K562 (cell line): Measurements from ENCODE around the gene BCR. TPM values are rescaled to one million over a fixed set of nuclear protein-coding genes. Genes with fewer than 3 reads are reported as not detected.

Experiments used
- ATAC-seq: fragments of 200-7000 bp; cut with Tn5 transposase; 3 replicates; pipeline ENCODE4 v1.9.1; 2020; ENCODE audit warnings: moderate library complexity
- BruUV-seq: library from RNA; stranded (reverse); fragments of 400-500 nt; replicated peaks from 2 replicates; lab custom pipeline; 2021; lab: Mats Ljungman, UMichigan
- CTCF ChIA-PET: fragments of 300-600 bp; formaldehyde crosslinking; extraction: SDS; loops from one replicate; lab custom pipeline; 2021; ENCODE audit warnings: low intra/inter-chr PET ratio; lab: Yijun Ruan, JAX
- POLR2A ChIA-PET: fragments of 300-600, 350-650 bp; sonication (Branson Sonifier 250); formaldehyde crosslinking; extraction: SDS; loops from one replicate; lab custom pipeline; 2021; ENCODE audit warnings: antibody characterized with exemption, inconsistent platforms; lab: Yijun Ruan, JAX
- DNase-seq, 4 experiments: peaks; one replicate each; pipeline versions ENCODE4 v3.0.0 to v3.0.0-alpha.2; 2011 to 2018; ENCODE audit warnings: low spot score in 3 of 4, mixed read lengths in 3 of 4; ENCODE audit errors: extremely low read depth in 1 of 4
- FAIRE-seq: peaks from 2 replicates; lab custom pipeline; 2011; peaks lifted over from hg19 to GRCh38; lab: Jason Lieb, UNC
- H2AFZ ChIP-seq: 2 replicates; pipeline ENCODE4 v1.6.0; 2011; ENCODE audit warnings: low read depth, low read length, control low read depth, inconsistent platforms
- H3K27ac ChIP-seq: fragments of 200-600 bp; 3 replicates; pipeline ENCODE4 v1.8.0; 2011; ENCODE audit warnings: low read depth, mild to moderate bottlenecking, control low read depth, inconsistent platforms, low read length, moderate library complexity, mixed read lengths; ENCODE audit errors: extremely low read depth
- H3K27me3 ChIP-seq, 2 experiments: fragments of 300-600 bp in 1 of 2; 2 replicates in 1 of 2; 3 replicates in 1 of 2; pipeline versions ENCODE4 v1.6.0 to v1.8.0; 2011; ENCODE audit warnings: inconsistent platforms in 2 of 2, low read length in 2 of 2, mild to moderate bottlenecking in 1 of 2, mixed read lengths in 1 of 2, moderate library complexity in 1 of 2; ENCODE audit not compliant: control insufficient read depth in 2 of 2, insufficient read depth in 2 of 2
- H3K36me3 ChIP-seq: fragments of 300-600 bp; 3 replicates; pipeline ENCODE4 v1.8.0; 2011; ENCODE audit warnings: mild to moderate bottlenecking, low read length, inconsistent platforms; ENCODE audit not compliant: control insufficient read depth, insufficient read depth
- H3K4me1 ChIP-seq, 2 experiments: fragments of 200-600 bp in 1 of 2; replicated peaks in 1 of 2; 2 replicates in 1 of 2; 3 replicates in 1 of 2; pipeline versions ENCODE4 v1.5.1 to v1.8.0; 2011; ENCODE audit warnings: inconsistent platforms in 2 of 2, low read length in 2 of 2, mild to moderate bottlenecking in 1 of 2, mixed read lengths in 1 of 2, moderate library complexity in 1 of 2; ENCODE audit not compliant: control insufficient read depth in 2 of 2, insufficient read depth in 2 of 2
- H3K4me2 ChIP-seq: 2 replicates; pipeline ENCODE4 v1.6.1; 2011; ENCODE audit warnings: low read length, control low read depth, inconsistent platforms, mixed read lengths; ENCODE audit not compliant: insufficient read depth
- H3K4me3 ChIP-seq: fragments of 200-600 bp; sonication (generic), shearing (Covaris generic); 2 replicates; pipeline ENCODE4 v1.5.1; 2016; ENCODE audit warnings: control low read depth, inconsistent platforms
- H3K79me2 ChIP-seq: fragments of 200-600 bp; 3 replicates; pipeline ENCODE4 v1.8.0; 2011; ENCODE audit warnings: low read length, inconsistent platforms; ENCODE audit not compliant: control insufficient read depth, insufficient read depth
- H3K9ac ChIP-seq, 2 experiments: 2 replicates each; pipeline versions ENCODE4 v1.6.0 to v1.6.1; 2011; ENCODE audit warnings: low read depth in 2 of 2, low read length in 2 of 2, control low read depth in 1 of 2, inconsistent platforms in 1 of 2, mild to moderate bottlenecking in 1 of 2, mixed read lengths in 1 of 2; ENCODE audit not compliant: insufficient read depth in 1 of 2
- H3K9me1 ChIP-seq: one replicate; pipeline ENCODE4 v1.6.0; 2011; ENCODE audit warnings: inconsistent platforms, mild to moderate bottlenecking, low read length, moderate library complexity; ENCODE audit not compliant: control insufficient read depth, insufficient read depth
- H3K9me3 ChIP-seq: replicated peaks from 2 replicates; pipeline ENCODE4 v1.5.1; 2011; ENCODE audit warnings: low read depth, low read length, inconsistent platforms; ENCODE audit not compliant: control insufficient read depth, insufficient read depth
- H4K20me1 ChIP-seq: replicated peaks from 2 replicates; pipeline ENCODE4 v1.6.1; 2011; ENCODE audit warnings: low read length, inconsistent platforms, mixed read lengths; ENCODE audit not compliant: control insufficient read depth, insufficient read depth
- ATF3 ChIP-seq, 2 experiments: fragments of 450-650 bp in 1 of 2; sonication (generic) in 1 of 2; formaldehyde crosslinking in 1 of 2; IDR thresholded peaks in 1 of 2; conservative IDR thresholded peaks in 1 of 2; 2 replicates each; pipeline versions ENCODE4 v1.6.1 to v1.8.1; 2016 to 2023; ENCODE audit warnings: mild to moderate bottlenecking in 2 of 2, moderate library complexity in 2 of 2, inconsistent platforms in 1 of 2, missing genetic modification reagents in 1 of 2
- CAMTA2 ChIP-seq: fragments of 250-450 bp; sonication (Bioruptor Pico); conservative IDR thresholded peaks from 2 replicates; pipeline ENCODE4 v1.5.1; 2022
- CBX8 ChIP-seq: fragments of 200-600 bp; sonication (generic); IDR thresholded peaks from 2 replicates; pipeline ENCODE4 v1.6.1; 2012; ENCODE audit warnings: borderline replicate concordance, mixed run types, low read depth, mild to moderate bottlenecking, moderate library complexity, mixed read lengths, low read length, control low read depth, inconsistent platforms; ENCODE audit not compliant: poor library complexity, severe bottlenecking; ENCODE audit errors: extremely low read depth
- HMGXB4 ChIP-seq: sonication (generic); formaldehyde crosslinking; IDR thresholded peaks from 2 replicates; pipeline ENCODE4 v1.8.1; 2023; ENCODE audit warnings: mild to moderate bottlenecking, missing genetic modification reagents
- NCOR1 ChIP-seq: fragments of 450-650 bp; IDR thresholded peaks from 2 replicates; pipeline ENCODE4 v1.6.1; 2016; ENCODE audit warnings: mild to moderate bottlenecking, moderate library complexity
- NR2F6 ChIP-seq: fragments of 450-650 bp; formaldehyde crosslinking; IDR thresholded peaks from 2 replicates; pipeline ENCODE4 v1.4.0; 2020; ENCODE audit warnings: mild to moderate bottlenecking
- RBFOX2 ChIP-seq: fragments of 200-400 bp; formaldehyde crosslinking; IDR thresholded peaks from 2 replicates; pipeline ENCODE4 v1.6.1; 2017; ENCODE audit warnings: low read depth, mild to moderate bottlenecking, low read length, moderate library complexity
- RFX5 ChIP-seq: IDR thresholded peaks from 2 replicates; pipeline ENCODE4 v1.6.1; 2011; ENCODE audit warnings: low read depth, mild to moderate bottlenecking, improper control_type of control experiment, low read length
- STAT6 ChIP-seq: sonication (generic); formaldehyde crosslinking; IDR thresholded peaks from 2 replicates; pipeline ENCODE4 v1.8.1; 2023; ENCODE audit warnings: mild to moderate bottlenecking, missing genetic modification reagents
- ZNF140 ChIP-seq: fragments of 250-450 bp; sonication (Bioruptor Pico); IDR thresholded peaks from 2 replicates; pipeline ENCODE4 v1.8.0; 2021; ENCODE audit warnings: moderate library complexity, mild to moderate bottlenecking, inconsistent platforms
- WGBS: fragments of 100-300 bp; shearing (Covaris generic); methylation state at CpG from one replicate; pipeline ENCODE4 v1.1.6; 2016; ENCODE audit warnings: low coverage, mixed read lengths; ENCODE audit not compliant: insufficient coverage; ENCODE audit errors: missing lambda C conversion rate; 5-methylcytosine and 5-hydroxymethylcytosine counted together
- in situ Hi-C: fragments of 300-500 bp; cut with MboI; formaldehyde crosslinking; loops from 4 replicates; pipeline ENCODE4 v1.15.0; 2018; ENCODE audit warnings: inconsistent platforms, mixed read lengths
- intact Hi-C: fragments of 100-400 bp; cut with micrococcal nuclease; formaldehyde crosslinking; loops from 2 replicates; pipeline ENCODE4 v1.14.2; 2022
- polyA plus RNA-seq, 8 experiments: library from polyadenylated mRNA; depleted of rRNA in 4 of 8; stranded (reverse) in 5 of 8; unstranded in 3 of 8; fragments of >200 nt; fragmentation: Nextera tagmentation in 2 of 8; fragmentation: Illumina TruSeq in 1 of 8; extraction: Ambion mirVana in 2 of 8; extraction: Trizol in 1 of 8; gene quantifications; 2 replicates each; pipeline versions ENCODE4 v1.2.1 to v1.2.3, GENCODE V29; 2011 to 2014; ENCODE audit warnings: inconsistent platforms in 1 of 8, missing spikeins in 1 of 8
- total RNA-seq, 7 experiments: library from RNA; depleted of rRNA in 6 of 7; stranded (reverse); fragments of >200 nt in 6 of 7; fragmentation: Illumina TruSeq in 2 of 7; extraction: Trizol in 2 of 7; gene quantifications; 2 replicates each; pipeline versions ENCODE4 v1.2.1 to v1.2.3, GENCODE V29; 2011 to 2021; ENCODE audit warnings: low replicate concordance in 1 of 7
- TF ChIP-seq, protein P1 (sequence below), 2 experiments: fragments of 450-650 bp in 1 of 2; sonication (generic) in 1 of 2; formaldehyde crosslinking; conservative IDR thresholded peaks; 2 replicates each; pipeline versions ENCODE4 v1.4.0 to v1.8.1; 2020 to 2022; ENCODE audit warnings: mild to moderate bottlenecking in 1 of 2, missing genetic modification reagents in 1 of 2

Gene BCR
- total and polyA plus RNA-seq, 9 of the 15 experiments (the other 6 are each of a cell fraction or from before 2014, with no cell fraction given) = 0.41 to 150 (median 45.6) TPM

DNA sequence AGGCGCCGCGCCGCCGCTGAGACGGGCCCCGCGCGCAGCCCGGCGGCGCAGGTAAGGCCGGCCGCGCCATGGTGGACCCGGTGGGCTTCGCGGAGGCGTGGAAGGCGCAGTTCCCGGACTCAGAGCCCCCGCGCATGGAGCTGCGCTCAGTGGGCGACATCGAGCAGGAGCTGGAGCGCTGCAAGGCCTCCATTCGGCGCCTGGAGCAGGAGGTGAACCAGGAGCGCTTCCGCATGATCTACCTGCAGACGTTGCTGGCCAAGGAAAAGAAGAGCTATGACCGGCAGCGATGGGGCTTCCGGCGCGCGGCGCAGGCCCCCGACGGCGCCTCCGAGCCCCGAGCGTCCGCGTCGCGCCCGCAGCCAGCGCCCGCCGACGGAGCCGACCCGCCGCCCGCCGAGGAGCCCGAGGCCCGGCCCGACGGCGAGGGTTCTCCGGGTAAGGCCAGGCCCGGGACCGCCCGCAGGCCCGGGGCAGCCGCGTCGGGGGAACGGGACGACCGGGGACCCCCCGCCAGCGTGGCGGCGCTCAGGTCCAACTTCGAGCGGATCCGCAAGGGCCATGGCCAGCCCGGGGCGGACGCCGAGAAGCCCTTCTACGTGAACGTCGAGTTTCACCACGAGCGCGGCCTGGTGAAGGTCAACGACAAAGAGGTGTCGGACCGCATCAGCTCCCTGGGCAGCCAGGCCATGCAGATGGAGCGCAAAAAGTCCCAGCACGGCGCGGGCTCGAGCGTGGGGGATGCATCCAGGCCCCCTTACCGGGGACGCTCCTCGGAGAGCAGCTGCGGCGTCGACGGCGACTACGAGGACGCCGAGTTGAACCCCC is 798 bp downstream of the BCR start:
- ATAC-seq = no peak
- H3K36me3 ChIP-seq = peaks cover 41% of the 10 kb centered on the region
- WGBS = 17% methylated on average over 112 of the region's 112 CpGs
- H3K9ac ChIP-seq = peak overlapping the region; percentile 62 to 95
- peak; percentile 87 to 97 (median 94) for DNase-seq
- H3K27me3 ChIP-seq = no peaks in the 10 kb centered on the region
- intact Hi-C loops (loop anchor here (1.0 kb wide), 1 partner anchor 36 kb away; the partner anchor contains the start of gene RAB36), in situ Hi-C loops (no loop called here)
- H3K79me2 ChIP-seq = peaks cover 54% of the 10 kb centered on the region
- POLR2A ChIA-PET = interaction anchor here (0.6 to 86.5 kb wide), 15 partner anchors 5 to 332 kb away, joined by 3 to 3476 read pairs (median 11); partner anchors contain the start of genes BCR, RAB36 and RSPH14
- peaks cover 10% of the 10 kb centered on the region for H3K9me3 ChIP-seq
- peak overlapping the region; percentile 66 for H3K27ac ChIP-seq
- CTCF ChIA-PET = interaction anchor here (1.2 to 11.5 kb wide), 4 partner anchors 24 to 222 kb away, joined by 3 to 800 read pairs (median 6); no protein-coding TSS in a partner anchor
- peaks cover 72 to 85% of the 10 kb centered on the region in 2 experiments for H3K4me1 ChIP-seq
- no peak for FAIRE-seq
- H2AFZ ChIP-seq = peak overlapping the region; percentile 87
- peaks cover 43% of the 10 kb centered on the region for H3K9me1 ChIP-seq
- H3K4me3 ChIP-seq = peak overlapping the region; percentile 46
- peaks cover 42% of the 10 kb centered on the region for H4K20me1 ChIP-seq
- no TSS peak for BruUV-seq
- H3K4me2 ChIP-seq = peak overlapping the region; percentile 80
- TF ChIP-seq CBX8 = no peak
- TF ChIP-seq ATF3 (IDR thresholded peaks at IDR 0.05) = no peak
- TF ChIP-seq ATF3 (CRISPR knock-in tag; conservative IDR thresholded peaks at IDR 0.05) = 0 out of 2 replicates have a peak, but pooled peaks have one; percentile 72
- no peak for TF ChIP-seq RFX5
- TF ChIP-seq RBFOX2 = no peak
- no peak for TF ChIP-seq NR2F6 (CRISPR knock-in tag)
- TF ChIP-seq, protein P1, sequence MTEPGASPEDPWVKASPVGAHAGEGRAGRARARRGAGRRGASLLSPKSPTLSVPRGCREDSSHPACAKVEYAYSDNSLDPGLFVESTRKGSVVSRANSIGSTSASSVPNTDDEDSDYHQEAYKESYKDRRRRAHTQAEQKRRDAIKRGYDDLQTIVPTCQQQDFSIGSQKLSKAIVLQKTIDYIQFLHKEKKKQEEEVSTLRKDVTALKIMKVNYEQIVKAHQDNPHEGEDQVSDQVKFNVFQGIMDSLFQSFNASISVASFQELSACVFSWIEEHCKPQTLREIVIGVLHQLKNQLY (CRISPR knock-in tag; conservative IDR thresholded peaks at IDR 0.05) = peak in 1 of 2 experiments; percentile 94; a peak in 2 of 4 replicates
- TF ChIP-seq NCOR1 = no peak
- no peak for TF ChIP-seq CAMTA2 (CRISPR knock-in tag)
- TF ChIP-seq ZNF140 (CRISPR knock-in tag) = no peak
- TF ChIP-seq STAT6 = peak; percentile 98
- TF ChIP-seq HMGXB4 (CRISPR knock-in tag) = peak; percentile 97
